ENCODE results near the gene IVD. TPM values are rescaled to one million over a fixed set of nuclear protein-coding genes. Genes with fewer than 3 reads are reported as not detected.

Gene IVD
- total and polyA plus RNA-seq, 3 donors from 2014 or later = 79.1 to 94.7 (median 88.7) TPM

DNA sequence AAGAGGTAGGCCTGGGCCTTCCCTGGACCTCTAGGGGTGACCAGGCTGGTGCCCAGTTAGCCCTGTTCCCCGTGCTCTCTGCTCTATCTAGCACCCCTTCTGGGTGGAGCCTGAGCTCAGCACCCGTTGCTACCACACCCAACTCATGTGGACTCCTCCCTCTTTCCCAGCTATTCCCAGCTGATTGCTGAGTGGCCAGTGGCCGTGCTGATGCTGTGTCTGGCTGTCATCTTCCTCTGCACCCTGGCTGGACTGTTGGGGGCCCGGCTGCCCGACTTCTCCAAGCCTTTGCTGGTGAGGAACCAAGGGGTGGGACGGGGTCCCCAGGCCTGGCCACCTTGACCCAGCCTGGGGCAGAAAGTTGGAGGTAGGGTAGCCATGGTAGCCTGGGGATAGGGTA lies 41.3 kb upstream of the IVD start:
- H3K27me3 ChIP-seq = no peaks in the 10 kb centered on the region
- H3K4me1 ChIP-seq = no peaks in the 10 kb centered on the region
- H3K4me3 ChIP-seq = no peak overlapping the region
- no peak for DNase-seq
- intact Hi-C loops (cut with DNase I; ENCODE audit: low total_unique reads) = loop anchor here (10.0 kb wide), 1 partner anchor 51 kb away; no protein-coding TSS in a partner anchor
- H3K36me3 ChIP-seq (ENCODE audit: low read depth, missing control alignments) = no peaks in the 10 kb centered on the region
- WGBS, 2 donors = 86 to 89% methylated on average over 6 of the region's 6 CpGs
- no peaks in the 10 kb centered on the region for H3K9me3 ChIP-seq
- no peak overlapping the region for H3K27ac ChIP-seq
- no peak for TF ChIP-seq POLR2A (IDR thresholded peaks at IDR 0.05)
- TF ChIP-seq, protein P1, sequence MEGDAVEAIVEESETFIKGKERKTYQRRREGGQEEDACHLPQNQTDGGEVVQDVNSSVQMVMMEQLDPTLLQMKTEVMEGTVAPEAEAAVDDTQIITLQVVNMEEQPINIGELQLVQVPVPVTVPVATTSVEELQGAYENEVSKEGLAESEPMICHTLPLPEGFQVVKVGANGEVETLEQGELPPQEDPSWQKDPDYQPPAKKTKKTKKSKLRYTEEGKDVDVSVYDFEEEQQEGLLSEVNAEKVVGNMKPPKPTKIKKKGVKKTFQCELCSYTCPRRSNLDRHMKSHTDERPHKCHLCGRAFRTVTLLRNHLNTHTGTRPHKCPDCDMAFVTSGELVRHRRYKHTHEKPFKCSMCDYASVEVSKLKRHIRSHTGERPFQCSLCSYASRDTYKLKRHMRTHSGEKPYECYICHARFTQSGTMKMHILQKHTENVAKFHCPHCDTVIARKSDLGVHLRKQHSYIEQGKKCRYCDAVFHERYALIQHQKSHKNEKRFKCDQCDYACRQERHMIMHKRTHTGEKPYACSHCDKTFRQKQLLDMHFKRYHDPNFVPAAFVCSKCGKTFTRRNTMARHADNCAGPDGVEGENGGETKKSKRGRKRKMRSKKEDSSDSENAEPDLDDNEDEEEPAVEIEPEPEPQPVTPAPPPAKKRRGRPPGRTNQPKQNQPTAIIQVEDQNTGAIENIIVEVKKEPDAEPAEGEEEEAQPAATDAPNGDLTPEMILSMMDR (IDR thresholded peaks at IDR 0.05) = no peak

DNA sequence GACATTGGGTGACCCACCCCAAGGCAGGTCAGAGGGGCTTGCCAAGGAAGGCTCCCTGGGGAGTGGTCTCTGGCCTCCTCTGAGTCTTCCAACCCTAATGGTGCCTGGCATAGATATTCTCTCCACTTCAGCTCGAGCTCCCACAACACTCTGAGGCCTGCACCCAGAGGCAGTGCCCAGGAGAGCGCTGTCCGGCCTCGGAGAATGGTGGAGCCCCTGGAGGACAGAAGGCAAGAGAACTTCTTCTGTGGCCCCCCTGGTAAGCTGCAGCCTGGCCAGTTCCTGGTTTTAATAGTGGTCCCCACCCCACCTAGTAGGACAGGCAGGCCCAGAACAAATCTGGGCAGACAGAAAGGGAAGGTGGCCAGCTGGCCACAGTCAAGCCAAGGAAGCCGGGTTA lies 40.6 kb upstream of the IVD start:
- H3K36me3 ChIP-seq (ENCODE audit: low read depth, missing control alignments) = no peaks in the 10 kb centered on the region
- TF ChIP-seq, protein P1 (IDR thresholded peaks at IDR 0.05) = no peak
- TF ChIP-seq POLR2A (IDR thresholded peaks at IDR 0.05) = no peak
- H3K4me1 ChIP-seq = no peaks in the 10 kb centered on the region
- 73 to 81% methylated on average over 4 to 5 of the region's 5 CpGs for WGBS, 2 donors
- no peaks in the 10 kb centered on the region for H3K9me3 ChIP-seq
- intact Hi-C loops (cut with DNase I; ENCODE audit: low total_unique reads) = loop anchor here (10.0 kb wide), 1 partner anchor 50 kb away; no protein-coding TSS in a partner anchor
- DNase-seq = no peak
- no peaks in the 10 kb centered on the region for H3K27me3 ChIP-seq
- H3K27ac ChIP-seq = no peak overlapping the region
- H3K4me3 ChIP-seq = no peak overlapping the region

DNA sequence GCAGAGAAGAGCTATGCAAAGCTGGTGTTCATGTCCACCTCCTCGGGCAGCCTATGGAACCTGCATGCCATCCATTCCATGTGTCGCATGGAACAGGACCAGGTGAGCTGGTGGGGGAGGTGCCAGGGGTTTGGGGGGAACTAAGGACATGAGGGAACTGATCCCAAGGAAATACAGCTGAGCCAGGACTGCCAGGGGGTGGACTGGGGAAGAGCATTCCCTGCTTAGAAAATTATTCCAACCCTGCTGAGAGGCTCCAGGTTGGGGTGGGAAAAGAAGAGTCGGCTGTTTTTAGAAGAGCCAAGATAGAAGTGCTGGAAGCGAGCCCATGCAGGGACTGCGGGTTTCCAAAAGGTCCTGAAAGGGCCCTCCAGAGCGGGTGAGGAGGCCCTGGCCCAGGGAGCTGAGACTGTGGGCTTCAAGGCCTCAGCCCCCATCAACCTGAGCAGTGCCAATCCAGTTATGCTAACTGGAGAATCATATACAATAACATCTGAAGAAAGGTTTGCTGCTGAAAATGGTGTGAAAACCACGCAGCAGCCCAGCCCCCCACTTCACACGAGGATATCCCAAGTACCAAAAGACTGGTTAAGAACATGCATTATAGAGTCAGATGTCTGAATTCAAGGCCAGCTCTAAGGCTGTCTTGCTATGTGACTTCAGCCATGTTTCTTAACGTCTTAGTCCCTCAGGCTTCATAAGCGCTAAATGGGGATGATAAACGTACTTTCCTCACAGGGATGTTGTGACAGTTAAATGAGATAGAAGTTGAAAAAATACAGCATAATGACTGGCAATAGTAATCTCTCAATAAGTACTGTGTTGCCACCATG lies 39.8 kb upstream of the IVD start:
- TF ChIP-seq POLR2A (IDR thresholded peaks at IDR 0.05) = no peak
- TF ChIP-seq, protein P1 (IDR thresholded peaks at IDR 0.05) = no peak
- H3K27ac ChIP-seq = no peak overlapping the region
- H3K9me3 ChIP-seq = no peaks in the 10 kb centered on the region
- intact Hi-C loops (cut with DNase I; ENCODE audit: low total_unique reads) = loop anchor here (10.0 kb wide), 1 partner anchor 49 kb away; no protein-coding TSS in a partner anchor
- WGBS, 2 donors = 69 to 76% methylated on average over 11 of the region's 11 CpGs
- H3K4me3 ChIP-seq = no peak overlapping the region
- no peak for DNase-seq
- H3K36me3 ChIP-seq (ENCODE audit: low read depth, missing control alignments) = no peaks in the 10 kb centered on the region
- H3K27me3 ChIP-seq = no peaks in the 10 kb centered on the region
- no peaks in the 10 kb centered on the region for H3K4me1 ChIP-seq

DNA sequence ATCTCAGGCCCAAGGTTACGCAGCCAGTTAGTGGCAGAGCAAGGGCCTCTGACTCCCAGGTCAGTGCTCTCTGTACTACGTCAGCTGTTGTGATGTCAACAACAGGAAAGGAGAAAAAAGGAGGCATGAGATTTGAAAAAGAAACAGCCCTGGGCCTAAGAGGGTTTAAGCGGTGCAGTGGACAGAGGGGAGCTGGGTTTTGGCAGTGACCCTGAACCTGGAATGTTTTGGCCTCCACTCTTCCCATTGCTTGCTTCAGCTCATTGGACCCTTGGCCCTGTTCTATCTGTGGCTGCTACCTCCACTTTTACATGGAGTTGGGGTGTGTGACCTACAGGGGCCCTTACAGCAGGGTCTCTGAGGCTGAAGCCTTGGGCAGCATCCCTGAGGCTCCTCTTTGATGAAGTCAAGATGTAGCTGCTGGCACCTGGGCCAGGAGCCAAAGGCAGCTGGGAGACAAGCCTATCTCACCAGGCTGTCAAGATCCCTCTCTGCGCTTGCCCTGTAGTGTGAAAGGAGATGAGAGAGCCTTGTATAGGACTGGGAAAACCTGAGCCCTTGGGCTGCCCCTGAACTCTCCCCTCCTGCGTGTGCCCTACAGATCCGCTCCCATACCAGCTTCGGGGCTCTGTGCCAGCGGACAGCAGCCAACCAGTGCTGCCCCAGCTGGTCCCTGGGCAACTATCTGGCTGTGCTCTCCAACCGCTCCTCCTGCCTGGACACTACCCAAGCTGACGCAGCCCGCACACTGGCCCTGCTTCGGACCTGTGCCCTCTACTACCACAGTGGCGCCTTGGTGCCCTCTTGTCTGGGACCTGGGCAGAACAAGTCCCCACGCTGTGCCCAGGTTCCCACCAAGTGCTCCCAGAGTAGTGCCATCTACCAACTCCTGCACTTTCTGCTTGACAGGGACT lies 38.9 kb upstream of the IVD start:
- Histone ChIP-seq H3K27ac (no peak overlapping the region), H3K36me3 (ENCODE audit: low read depth, missing control alignments) (no peaks in the 10 kb centered on the region), H3K4me3 (no peak overlapping the region), H3K27me3 (no peaks in the 10 kb centered on the region), H3K4me1 (no peaks in the 10 kb centered on the region), H3K9me3 (no peaks in the 10 kb centered on the region)
- no peak for TF ChIP-seq POLR2A (IDR thresholded peaks at IDR 0.05)
- TF ChIP-seq, protein P1 (IDR thresholded peaks at IDR 0.05) = no peak
- WGBS, 2 donors = 78 to 82% methylated on average over 9 to 14 of the region's 14 CpGs
- intact Hi-C loops (cut with DNase I; ENCODE audit: low total_unique reads) = loop anchor here (10.0 kb wide), 1 partner anchor 48 kb away; no protein-coding TSS in a partner anchor
- DNase-seq = peak; percentile 93
